SK-N-SH treated with all-trans-retinoic acid at 6 μM for 48 hours (cell line): Measurements from ENCODE around the gene SPTBN4.

Experiments used
- ARNTL ChIP-seq: fragments of 450-650 bp; formaldehyde crosslinking; IDR thresholded peaks from 2 replicates; pipeline ENCODE4 v1.5.0; 2020; ENCODE audit warnings: low read depth, mild to moderate bottlenecking, moderate library complexity, borderline replicate concordance
- ESRRG ChIP-seq: fragments of 250-450 bp; sonication (Bioruptor Pico); IDR thresholded peaks from 2 replicates; pipeline ENCODE4 v1.6.1; 2021; ENCODE audit warnings: mild to moderate bottlenecking
- ISL1 ChIP-seq: fragments of 250-450 bp; sonication (Bioruptor Pico); IDR thresholded peaks from 2 replicates; pipeline ENCODE4 v2.1.2; 2022; ENCODE audit warnings: mild to moderate bottlenecking, moderate library complexity
- SNAI2 ChIP-seq: fragments of 250-450 bp; sonication (Bioruptor Pico); IDR thresholded peaks from 2 replicates; pipeline ENCODE4 v1.5.0; 2020; ENCODE audit warnings: mild to moderate bottlenecking, moderate library complexity
- TOX ChIP-seq: fragments of 250-450 bp; sonication (Bioruptor Pico); IDR thresholded peaks from 2 replicates; pipeline ENCODE4 v1.8.0; 2021; ENCODE audit warnings: mild to moderate bottlenecking, moderate library complexity, borderline replicate concordance
- TF ChIP-seq, protein P1 (sequence below): fragments of 250-450 bp; sonication (Bioruptor Pico); IDR thresholded peaks from 2 replicates; pipeline ENCODE4 v1.5.1; 2021; ENCODE audit warnings: mild to moderate bottlenecking, moderate library complexity
- TF ChIP-seq, protein P2 (sequence below): fragments of 250-450 bp; sonication (Bioruptor Pico); IDR thresholded peaks from 2 replicates; pipeline ENCODE4 v1.5.1; 2020; ENCODE audit warnings: low read depth, mild to moderate bottlenecking, moderate library complexity
- TF ChIP-seq, protein P3 (sequence below): fragments of 250-450 bp; sonication (Bioruptor Pico); IDR thresholded peaks from 2 replicates; pipeline ENCODE4 v1.8.0; 2021; ENCODE audit warnings: low read depth, mild to moderate bottlenecking, moderate library complexity, borderline replicate concordance
- TF ChIP-seq, protein P4 (sequence below): fragments of 250-450 bp; sonication (Bioruptor Pico); IDR thresholded peaks from 2 replicates; pipeline ENCODE4 v1.8.0; 2020; ENCODE audit warnings: mild to moderate bottlenecking, moderate library complexity, borderline replicate concordance

DNA sequence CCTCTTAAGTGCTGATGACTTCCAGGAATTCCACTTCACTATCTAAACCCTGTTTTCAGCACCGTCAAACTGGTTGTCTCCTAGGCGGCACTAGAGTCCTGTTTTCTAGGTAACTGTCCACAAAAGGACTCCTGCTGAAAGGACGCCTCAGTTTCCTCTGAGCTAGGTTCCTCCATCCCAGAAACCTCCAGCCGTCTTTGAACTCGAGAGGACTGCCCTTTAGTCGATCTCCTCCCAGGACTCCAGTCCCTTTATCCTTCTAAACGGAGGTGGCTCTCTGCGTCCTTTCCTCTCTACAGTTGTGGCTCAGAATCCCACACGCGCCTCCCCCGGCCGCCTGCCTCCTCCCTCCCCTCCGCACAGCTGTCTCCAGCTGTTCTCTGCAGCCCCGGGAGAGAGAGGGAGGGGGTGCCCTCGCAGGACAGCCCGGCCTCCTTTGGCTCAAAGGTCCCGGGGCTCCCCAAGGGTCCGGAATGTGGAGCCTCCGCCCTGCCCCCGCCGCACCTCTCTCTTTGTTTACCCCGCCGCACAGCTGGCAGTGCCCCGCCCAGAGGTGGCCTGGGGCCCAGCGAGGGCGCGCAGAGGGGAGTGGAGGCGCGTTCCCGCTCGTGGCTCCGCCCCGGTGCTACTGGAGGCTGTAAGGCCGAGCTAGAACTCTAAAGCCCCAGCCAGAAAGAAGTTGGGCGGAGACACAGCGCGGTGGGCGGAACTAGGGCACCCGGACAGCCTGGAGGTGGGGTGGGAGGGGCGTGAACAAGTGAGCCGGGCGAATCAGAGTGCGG lies 136.8 kb downstream of the SPTBN4 start:
- TF ChIP-seq, protein P1, sequence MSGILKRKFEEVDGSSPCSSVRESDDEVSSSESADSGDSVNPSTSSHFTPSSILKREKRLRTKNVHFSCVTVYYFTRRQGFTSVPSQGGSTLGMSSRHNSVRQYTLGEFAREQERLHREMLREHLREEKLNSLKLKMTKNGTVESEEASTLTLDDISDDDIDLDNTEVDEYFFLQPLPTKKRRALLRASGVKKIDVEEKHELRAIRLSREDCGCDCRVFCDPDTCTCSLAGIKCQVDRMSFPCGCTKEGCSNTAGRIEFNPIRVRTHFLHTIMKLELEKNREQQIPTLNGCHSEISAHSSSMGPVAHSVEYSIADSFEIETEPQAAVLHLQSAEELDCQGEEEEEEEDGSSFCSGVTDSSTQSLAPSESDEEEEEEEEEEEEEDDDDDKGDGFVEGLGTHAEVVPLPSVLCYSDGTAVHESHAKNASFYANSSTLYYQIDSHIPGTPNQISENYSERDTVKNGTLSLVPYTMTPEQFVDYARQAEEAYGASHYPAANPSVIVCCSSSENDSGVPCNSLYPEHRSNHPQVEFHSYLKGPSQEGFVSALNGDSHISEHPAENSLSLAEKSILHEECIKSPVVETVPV (CRISPR knock-in tag): no peak
- no peak for TF ChIP-seq ARNTL (CRISPR knock-in tag)
- TF ChIP-seq, protein P2, sequence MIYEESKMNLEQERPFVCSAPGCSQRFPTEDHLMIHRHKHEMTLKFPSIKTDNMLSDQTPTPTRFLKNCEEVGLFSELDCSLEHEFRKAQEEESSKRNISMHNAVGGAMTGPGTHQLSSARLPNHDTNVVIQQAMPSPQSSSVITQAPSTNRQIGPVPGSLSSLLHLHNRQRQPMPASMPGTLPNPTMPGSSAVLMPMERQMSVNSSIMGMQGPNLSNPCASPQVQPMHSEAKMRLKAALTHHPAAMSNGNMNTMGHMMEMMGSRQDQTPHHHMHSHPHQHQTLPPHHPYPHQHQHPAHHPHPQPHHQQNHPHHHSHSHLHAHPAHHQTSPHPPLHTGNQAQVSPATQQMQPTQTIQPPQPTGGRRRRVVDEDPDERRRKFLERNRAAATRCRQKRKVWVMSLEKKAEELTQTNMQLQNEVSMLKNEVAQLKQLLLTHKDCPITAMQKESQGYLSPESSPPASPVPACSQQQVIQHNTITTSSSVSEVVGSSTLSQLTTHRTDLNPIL: no peak
- TF ChIP-seq TOX (CRISPR knock-in tag): no peak
- TF ChIP-seq, protein P3, sequence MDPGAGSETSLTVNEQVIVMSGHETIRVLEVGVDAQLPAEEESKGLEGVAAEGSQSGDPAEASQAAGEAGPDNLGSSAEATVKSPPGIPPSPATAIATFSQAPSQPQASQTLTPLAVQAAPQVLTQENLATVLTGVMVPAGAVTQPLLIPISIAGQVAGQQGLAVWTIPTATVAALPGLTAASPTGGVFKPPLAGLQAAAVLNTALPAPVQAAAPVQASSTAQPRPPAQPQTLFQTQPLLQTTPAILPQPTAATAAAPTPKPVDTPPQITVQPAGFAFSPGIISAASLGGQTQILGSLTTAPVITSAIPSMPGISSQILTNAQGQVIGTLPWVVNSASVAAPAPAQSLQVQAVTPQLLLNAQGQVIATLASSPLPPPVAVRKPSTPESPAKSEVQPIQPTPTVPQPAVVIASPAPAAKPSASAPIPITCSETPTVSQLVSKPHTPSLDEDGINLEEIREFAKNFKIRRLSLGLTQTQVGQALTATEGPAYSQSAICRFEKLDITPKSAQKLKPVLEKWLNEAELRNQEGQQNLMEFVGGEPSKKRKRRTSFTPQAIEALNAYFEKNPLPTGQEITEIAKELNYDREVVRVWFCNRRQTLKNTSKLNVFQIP (CRISPR knock-in tag): no peak
- no peak for TF ChIP-seq ESRRG (CRISPR knock-in tag)
- no peak for TF ChIP-seq SNAI2 (CRISPR knock-in tag)
- TF ChIP-seq, protein P4, sequence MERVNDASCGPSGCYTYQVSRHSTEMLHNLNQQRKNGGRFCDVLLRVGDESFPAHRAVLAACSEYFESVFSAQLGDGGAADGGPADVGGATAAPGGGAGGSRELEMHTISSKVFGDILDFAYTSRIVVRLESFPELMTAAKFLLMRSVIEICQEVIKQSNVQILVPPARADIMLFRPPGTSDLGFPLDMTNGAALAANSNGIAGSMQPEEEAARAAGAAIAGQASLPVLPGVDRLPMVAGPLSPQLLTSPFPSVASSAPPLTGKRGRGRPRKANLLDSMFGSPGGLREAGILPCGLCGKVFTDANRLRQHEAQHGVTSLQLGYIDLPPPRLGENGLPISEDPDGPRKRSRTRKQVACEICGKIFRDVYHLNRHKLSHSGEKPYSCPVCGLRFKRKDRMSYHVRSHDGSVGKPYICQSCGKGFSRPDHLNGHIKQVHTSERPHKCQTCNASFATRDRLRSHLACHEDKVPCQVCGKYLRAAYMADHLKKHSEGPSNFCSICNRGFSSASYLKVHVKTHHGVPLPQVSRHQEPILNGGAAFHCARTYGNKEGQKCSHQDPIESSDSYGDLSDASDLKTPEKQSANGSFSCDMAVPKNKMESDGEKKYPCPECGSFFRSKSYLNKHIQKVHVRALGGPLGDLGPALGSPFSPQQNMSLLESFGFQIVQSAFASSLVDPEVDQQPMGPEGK (CRISPR knock-in tag): no peak
- no peak for TF ChIP-seq ISL1 (CRISPR knock-in tag)
